ENCODE data around the gene CCDC197. TPM values are rescaled to one million over a fixed set of nuclear protein-coding genes. Genes with fewer than 3 reads are reported as not detected.

Gene CCDC197
- total RNA-seq, 1 donor from 2014 or later: not detected

DNA sequence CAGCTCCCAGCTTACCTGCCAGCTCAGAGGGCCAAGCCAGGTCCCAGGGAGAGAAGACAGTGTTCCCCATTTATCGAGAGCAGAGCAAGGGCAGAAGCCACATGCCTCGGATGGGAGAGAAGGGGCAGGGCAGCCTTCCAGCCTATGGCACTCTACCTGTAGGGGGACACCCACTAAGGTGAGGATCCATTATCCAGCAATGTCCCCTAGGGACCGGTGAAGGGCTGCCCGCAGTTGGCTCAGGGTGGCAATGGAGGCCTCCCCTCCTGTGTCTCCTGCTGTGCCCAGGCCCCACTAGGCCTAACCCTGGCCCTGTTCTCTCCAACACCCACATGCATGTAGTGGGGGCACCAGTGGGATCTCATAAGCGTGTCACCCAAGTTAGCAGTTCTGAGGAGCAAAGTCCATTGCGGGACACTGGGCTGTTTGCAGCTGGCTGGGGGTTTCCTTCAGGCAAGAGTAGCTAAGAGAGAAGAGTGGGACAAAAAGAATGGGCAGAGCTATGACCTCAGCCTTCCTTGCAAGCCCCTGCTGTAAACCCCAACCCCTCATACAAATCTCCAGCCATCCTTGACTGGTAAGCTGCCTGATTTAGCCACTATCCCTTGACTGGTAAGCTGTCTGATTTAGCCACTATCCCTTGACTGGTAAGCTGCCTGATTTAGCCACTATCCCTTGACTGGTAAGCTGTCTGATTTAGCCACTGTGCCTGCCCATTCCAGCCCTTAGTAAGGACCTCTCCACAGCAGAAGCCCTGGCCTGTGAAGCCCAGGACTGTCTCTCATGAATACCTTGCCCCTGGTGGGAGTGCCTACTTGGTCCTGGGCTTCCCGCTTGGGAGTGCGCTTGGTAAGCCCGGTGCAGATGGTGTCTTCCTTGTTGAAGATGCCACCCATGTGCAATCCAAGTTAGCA, 15.5 kb upstream of the CCDC197 start:
- peaks cover 12% of the 10 kb centered on the region for H3K27me3 Mint-ChIP-seq (ENCODE audit: low read depth)
- peaks cover 38% of the 10 kb centered on the region for H3K4me1 Mint-ChIP-seq (ENCODE audit: low read depth)
- H3K9me3 Mint-ChIP-seq (ENCODE audit: low read depth): no peaks in the 10 kb centered on the region
- H3K36me3 Mint-ChIP-seq (ENCODE audit: low read depth): peaks cover 2% of the 10 kb centered on the region
- H3K4me3 Mint-ChIP-seq (ENCODE audit: unreplicated experiment): no peak overlapping the region
- H3K27ac Mint-ChIP-seq (ENCODE audit: unreplicated experiment): peak overlapping the region; percentile 74
- TF ChIP-seq, protein P1, sequence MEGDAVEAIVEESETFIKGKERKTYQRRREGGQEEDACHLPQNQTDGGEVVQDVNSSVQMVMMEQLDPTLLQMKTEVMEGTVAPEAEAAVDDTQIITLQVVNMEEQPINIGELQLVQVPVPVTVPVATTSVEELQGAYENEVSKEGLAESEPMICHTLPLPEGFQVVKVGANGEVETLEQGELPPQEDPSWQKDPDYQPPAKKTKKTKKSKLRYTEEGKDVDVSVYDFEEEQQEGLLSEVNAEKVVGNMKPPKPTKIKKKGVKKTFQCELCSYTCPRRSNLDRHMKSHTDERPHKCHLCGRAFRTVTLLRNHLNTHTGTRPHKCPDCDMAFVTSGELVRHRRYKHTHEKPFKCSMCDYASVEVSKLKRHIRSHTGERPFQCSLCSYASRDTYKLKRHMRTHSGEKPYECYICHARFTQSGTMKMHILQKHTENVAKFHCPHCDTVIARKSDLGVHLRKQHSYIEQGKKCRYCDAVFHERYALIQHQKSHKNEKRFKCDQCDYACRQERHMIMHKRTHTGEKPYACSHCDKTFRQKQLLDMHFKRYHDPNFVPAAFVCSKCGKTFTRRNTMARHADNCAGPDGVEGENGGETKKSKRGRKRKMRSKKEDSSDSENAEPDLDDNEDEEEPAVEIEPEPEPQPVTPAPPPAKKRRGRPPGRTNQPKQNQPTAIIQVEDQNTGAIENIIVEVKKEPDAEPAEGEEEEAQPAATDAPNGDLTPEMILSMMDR (IDR thresholded peaks at IDR 0.05): no peak
- DNase-seq (ENCODE audit: low spot score): peak; percentile 67

DNA sequence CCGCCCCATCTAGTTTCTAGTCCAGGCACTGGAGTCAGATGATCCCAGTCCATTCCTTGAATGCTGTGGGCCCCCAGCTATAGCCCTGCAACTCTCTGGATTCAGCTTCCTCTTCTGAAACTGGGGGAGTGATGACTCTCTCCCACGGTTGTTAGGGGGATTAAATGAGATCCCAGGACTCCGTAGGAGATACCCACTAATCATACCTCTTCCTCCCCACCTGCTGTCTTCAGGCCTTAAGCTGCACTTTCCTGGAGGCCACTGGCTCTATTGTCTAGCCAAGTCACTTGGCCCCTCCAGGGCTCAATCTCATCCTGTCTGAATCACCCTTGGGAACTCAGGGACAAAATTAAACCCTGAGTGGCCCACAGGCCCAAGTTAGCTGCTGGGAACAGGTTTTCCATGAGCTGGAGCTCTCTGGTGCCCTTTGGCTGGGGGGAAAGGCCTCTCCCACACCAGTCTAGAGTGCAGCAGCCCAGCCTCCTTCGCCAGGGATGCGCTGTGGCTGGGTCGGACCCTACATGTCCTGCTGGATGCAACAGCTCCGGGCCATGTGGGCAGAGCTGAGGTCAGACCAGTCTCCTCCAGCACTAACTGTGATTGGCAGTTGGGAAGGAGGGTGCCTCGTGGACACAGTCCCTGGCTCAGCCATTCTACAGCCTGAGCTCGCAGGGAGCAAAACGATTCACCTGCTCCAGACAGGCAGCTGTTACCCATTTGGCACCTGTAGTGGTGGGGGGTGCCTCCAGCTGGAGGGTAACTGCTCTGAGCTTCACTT, 14.7 kb upstream of the CCDC197 start:
- H3K4me1 Mint-ChIP-seq (ENCODE audit: low read depth): peaks cover 43% of the 10 kb centered on the region
- H3K9me3 Mint-ChIP-seq (ENCODE audit: low read depth): no peaks in the 10 kb centered on the region
- TF ChIP-seq, protein P1 (IDR thresholded peaks at IDR 0.05): no peak
- peak; percentile 82 for DNase-seq (ENCODE audit: low spot score)
- no peak overlapping the region for H3K27ac Mint-ChIP-seq (ENCODE audit: unreplicated experiment)
- H3K4me3 Mint-ChIP-seq (ENCODE audit: unreplicated experiment): no peak overlapping the region
- no peaks in the 10 kb centered on the region for H3K36me3 Mint-ChIP-seq (ENCODE audit: low read depth)
- peaks cover 8% of the 10 kb centered on the region for H3K27me3 Mint-ChIP-seq (ENCODE audit: low read depth)

DNA sequence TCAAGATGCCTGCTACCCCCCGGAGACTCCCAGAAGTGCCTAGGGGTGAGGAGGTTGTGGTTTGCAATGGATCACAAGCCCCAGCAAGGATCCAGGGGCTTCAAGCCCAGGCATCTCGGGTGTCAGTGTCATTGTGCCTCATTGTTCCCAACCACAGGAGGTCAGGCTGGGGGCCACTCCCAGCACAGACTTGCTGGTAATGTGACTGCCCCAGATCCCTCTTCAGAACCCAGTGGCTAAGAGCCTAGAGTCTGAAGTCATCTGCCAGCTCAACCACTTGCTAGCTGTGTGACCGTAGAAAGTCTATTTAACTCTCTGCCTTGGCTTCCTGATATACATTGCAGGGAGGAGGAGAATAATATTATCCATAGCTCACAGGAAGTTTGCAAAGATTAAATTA, 13.0 kb upstream of the CCDC197 start:
- H3K4me3 Mint-ChIP-seq (ENCODE audit: unreplicated experiment): no peak overlapping the region
- no peaks in the 10 kb centered on the region for H3K9me3 Mint-ChIP-seq (ENCODE audit: low read depth)
- H3K36me3 Mint-ChIP-seq (ENCODE audit: low read depth): no peaks in the 10 kb centered on the region
- TF ChIP-seq, protein P1 (IDR thresholded peaks at IDR 0.05): no peak
- H3K27ac Mint-ChIP-seq (ENCODE audit: unreplicated experiment): no peak overlapping the region
- peak; percentile 46 for DNase-seq (ENCODE audit: low spot score)
- H3K4me1 Mint-ChIP-seq (ENCODE audit: low read depth): peaks cover 43% of the 10 kb centered on the region
- H3K27me3 Mint-ChIP-seq (ENCODE audit: low read depth): peaks cover 6% of the 10 kb centered on the region

DNA sequence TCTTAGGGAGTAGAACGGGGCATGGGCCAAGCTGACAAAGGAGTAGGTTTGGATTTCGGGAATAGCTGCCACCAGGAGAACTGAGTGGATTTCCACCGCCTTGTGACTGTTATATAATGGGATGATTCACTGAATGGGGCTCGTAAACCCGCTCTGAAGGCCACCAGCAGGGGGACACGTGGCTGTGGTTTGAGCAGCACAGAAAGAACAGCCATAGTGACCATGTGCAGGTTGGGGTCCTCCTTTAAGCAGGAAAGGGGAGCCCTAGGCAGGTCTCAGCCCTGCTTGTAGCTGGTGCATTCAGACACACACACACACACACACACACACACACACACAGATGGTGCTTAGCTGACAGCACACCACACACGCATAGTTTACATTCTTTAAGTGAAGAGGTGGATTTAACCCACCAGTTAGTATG, 12.1 kb upstream of the CCDC197 start:
- Mint-ChIP-seq H3K27me3 (ENCODE audit: low read depth) (peaks cover 8% of the 10 kb centered on the region), H3K27ac (ENCODE audit: unreplicated experiment) (peak overlapping the region; percentile 41), H3K9me3 (ENCODE audit: low read depth) (no peaks in the 10 kb centered on the region), H3K4me3 (ENCODE audit: unreplicated experiment) (no peak overlapping the region), H3K4me1 (ENCODE audit: low read depth) (peaks cover 43% of the 10 kb centered on the region), H3K36me3 (ENCODE audit: low read depth) (no peaks in the 10 kb centered on the region)
- DNase-seq (ENCODE audit: low spot score): peak; percentile 18
- TF ChIP-seq, protein P1 (IDR thresholded peaks at IDR 0.05): peak; percentile 62

DNA sequence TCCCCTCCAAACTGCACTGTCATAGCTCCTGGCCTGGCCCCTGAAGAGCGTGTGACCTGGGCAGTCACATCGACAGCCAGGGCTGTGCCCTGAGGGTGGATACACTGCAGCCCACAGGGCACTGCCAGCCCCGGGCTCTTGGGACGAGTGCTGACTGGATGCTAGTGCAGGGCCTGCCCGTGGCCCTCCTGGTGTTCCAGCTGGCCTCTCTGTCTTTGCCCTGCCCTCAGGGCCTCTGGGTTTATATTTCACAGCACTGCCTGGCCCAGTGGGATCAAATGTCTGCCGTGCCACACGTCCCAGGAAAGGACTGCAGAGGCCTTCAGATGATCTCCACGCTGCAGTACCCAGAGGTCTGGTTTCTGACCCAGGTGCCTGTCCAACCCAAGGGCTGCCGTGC, 10.1 kb upstream of the CCDC197 start:
- TF ChIP-seq, protein P1 (IDR thresholded peaks at IDR 0.05): no peak
- Mint-ChIP-seq H3K9me3 (ENCODE audit: low read depth) (no peaks in the 10 kb centered on the region), H3K27me3 (ENCODE audit: low read depth) (peaks cover 20% of the 10 kb centered on the region), H3K36me3 (ENCODE audit: low read depth) (no peaks in the 10 kb centered on the region), H3K4me3 (ENCODE audit: unreplicated experiment) (no peak overlapping the region), H3K4me1 (ENCODE audit: low read depth) (peaks cover 29% of the 10 kb centered on the region), H3K27ac (ENCODE audit: unreplicated experiment) (no peak overlapping the region)
- peak; percentile 77 for DNase-seq (ENCODE audit: low spot score)
